Naive thymus-derived CD4-positive, alpha-beta T cell (primary cell): Measurements from ENCODE around the gene SCARB2. TPM values are rescaled to one million over a fixed set of nuclear protein-coding genes. Genes with fewer than 3 reads are reported as not detected.

Experiments
- ATAC-seq: fragments of 150-1000 bp; cut with Tn5 transposase; 2 replicates; pipeline ENCODE4 v1.10.0; 2021; ENCODE audit warnings: mild to moderate bottlenecking, moderate library complexity
- CTCF ChIA-PET: fragments of 350-600 bp; sonication (Branson Sonifier 250); formaldehyde crosslinking; loops from one replicate; lab custom pipeline; 2021; ENCODE audit warnings: antibody characterized with exemption; lab: Charles Lee
- POLR2A ChIA-PET: fragments of 350-600 bp; sonication (Branson Sonifier 250); formaldehyde crosslinking; loops from one replicate; lab custom pipeline; 2021; ENCODE audit warnings: antibody characterized with exemption, inconsistent platforms; lab: Charles Lee
- DNase-seq, 9 donors: peaks; one replicate each; pipeline versions ENCODE4 v3.0.0 to v3.0.0-alpha.2; 2020 to 2022; ENCODE audit warnings: mixed read lengths in 1 of 9
- H3K27ac ChIP-seq: one replicate; pipeline ENCODE4 v1.7.0; 2013; ENCODE audit warnings: mild to moderate bottlenecking, low read depth, low read length, moderate library complexity
- H3K27me3 ChIP-seq, 2 donors: one replicate each; pipeline ENCODE4 v1.7.0; 2013; ENCODE audit warnings: low read length in 2 of 2, mild to moderate bottlenecking in 2 of 2, moderate library complexity in 2 of 2; ENCODE audit not compliant: control insufficient read depth in 2 of 2, insufficient read depth in 2 of 2
- H3K36me3 ChIP-seq, 3 experiments: 1 replicate in 2 of 3; 2 replicates in 1 of 3; pipeline ENCODE4 v1.7.0; 2013; ENCODE audit warnings: low read length in 3 of 3, mild to moderate bottlenecking in 3 of 3, moderate library complexity in 1 of 3; ENCODE audit not compliant: insufficient read depth in 3 of 3, control insufficient read depth in 2 of 3
- H3K4me1 ChIP-seq, 2 donors: one replicate each; pipeline ENCODE4 v1.7.0; 2013; ENCODE audit warnings: low read length in 2 of 2, mild to moderate bottlenecking in 2 of 2, moderate library complexity in 1 of 2; ENCODE audit not compliant: control insufficient read depth in 2 of 2, insufficient read depth in 2 of 2
- H3K4me3 ChIP-seq: 2 replicates; pipeline ENCODE4 v1.7.0; 2013; ENCODE audit warnings: mild to moderate bottlenecking, low read length
- H3K9me3 ChIP-seq, 3 experiments: 1 replicate in 2 of 3; 2 replicates in 1 of 3; pipeline ENCODE4 v1.7.0; 2013; ENCODE audit warnings: low read length in 3 of 3; ENCODE audit not compliant: control insufficient read depth in 2 of 3
- H3K27ac Mint-ChIP-seq, 9 donors: one replicate each; pipeline ENCODE4 v1.8.0; 2020 to 2022; ENCODE audit warnings: mixed read lengths in 9 of 9, mild to moderate bottlenecking in 8 of 9, moderate library complexity in 5 of 9, inconsistent platforms in 2 of 9
- H3K27me3 Mint-ChIP-seq, 5 donors: one replicate each; pipeline ENCODE4 v1.8.0; 2021 to 2022; ENCODE audit warnings: mixed read lengths in 5 of 5, mild to moderate bottlenecking in 1 of 5
- H3K36me3 Mint-ChIP-seq, 5 donors: one replicate each; pipeline ENCODE4 v1.8.0; 2020 to 2022; ENCODE audit warnings: mixed read lengths in 5 of 5, mild to moderate bottlenecking in 3 of 5, inconsistent platforms in 1 of 5
- H3K4me1 Mint-ChIP-seq, 7 donors: one replicate each; pipeline ENCODE4 v1.8.0; 2020 to 2022; ENCODE audit warnings: mixed read lengths in 7 of 7, mild to moderate bottlenecking in 3 of 7, inconsistent platforms in 1 of 7
- H3K4me3 Mint-ChIP-seq, 10 donors: one replicate each; pipeline ENCODE4 v1.8.0; 2020 to 2022; ENCODE audit warnings: mild to moderate bottlenecking in 10 of 10, mixed read lengths in 10 of 10, moderate library complexity in 6 of 10, inconsistent platforms in 2 of 10
- H3K9me3 Mint-ChIP-seq, 11 donors: one replicate each; pipeline ENCODE4 v1.8.0; 2020 to 2022; ENCODE audit warnings: mixed read lengths in 11 of 11, mild to moderate bottlenecking in 4 of 11, inconsistent platforms in 1 of 11, moderate library complexity in 1 of 11
- intact Hi-C, 2 donors: fragments of 100-400 bp; cut with micrococcal nuclease; formaldehyde crosslinking; loops; one replicate each; pipeline ENCODE4 v1.15.1; 2023
- polyA plus RNA-seq, 2 donors: library from polyadenylated mRNA; unstranded; fragments of 300-500 nt; fragmentation: Illumina TruSeq; gene quantifications; one replicate each; pipeline ENCODE4 v1.2.3, GENCODE V29; 2021
- total RNA-seq, 6 experiments: library from RNA in 5 of 6; stranded (reverse) in 5 of 6; gene quantifications; 1 replicate in 5 of 6; 2 replicates in 1 of 6; pipeline ENCODE4 v1.2.3 and lab custom pipeline; 2021 to 2026

SCARB2 gene
- total and polyA plus RNA-seq, 7 experiments from 2014 or later = 12.6 to 35.7 (median 26.2) TPM

GRCh38 chr4:76187152-76187551, 26.5 kb downstream of the SCARB2 start:
- Histone ChIP-seq H3K4me1 (no peaks in the 10 kb centered on the region), H3K9me3 (peaks cover 0 to 3% (median 0%) of the 10 kb centered on the region in 3 experiments), H3K27me3 (no peaks in the 10 kb centered on the region), H3K4me3 (no peak overlapping the region), H3K27ac (no peak overlapping the region), H3K36me3 (peaks cover 0 to 9% (median 0%) of the 10 kb centered on the region in 3 experiments)
- DNase-seq (no peak), ATAC-seq (no peak)
- Mint-ChIP-seq H3K4me1 (peaks cover 0 to 13% (median 3%) of the 10 kb centered on the region in 7 donors), H3K9me3 (peaks cover 0 to 8% (median 4%) of the 10 kb centered on the region in 11 donors), H3K27me3 (no peaks in the 10 kb centered on the region), H3K36me3 (peaks cover 6 to 33% (median 13%) of the 10 kb centered on the region in 5 donors), H3K27ac (peak overlapping the region in 2 of 9 donors; percentile 13 to 48), H3K4me3 (no peak overlapping the region)
- POLR2A ChIA-PET = no interaction called here
- CTCF ChIA-PET = no interaction called here
- intact Hi-C loops = loop anchor here in 1 of 2 donors (10.0 kb wide), 1 partner anchor 68 kb away; the partner anchor contains the start of gene FAM47E

- Mint-ChIP-seq H3K27me3 (no peaks in the 10 kb centered on the region), H3K36me3 (peaks cover 0 to 22% (median 7%) of the 10 kb centered on the region in 5 donors), H3K4me1 (peaks cover 0 to 13% (median 3%) of the 10 kb centered on the region in 7 donors), H3K9me3 (no peaks in the 10 kb centered on the region), H3K4me3 (no peak overlapping the region), H3K27ac (peak overlapping the region in 3 of 9 donors; percentile 34 to 81 (median 53))
- H3K9me3 ChIP-seq = no peaks in the 10 kb centered on the region
- DNase-seq (no peak), ATAC-seq (no peak)
- intact Hi-C loops = loop anchor here (5.0 to 10.0 kb wide), 4 partner anchors 72 to 1250 kb away; partner anchors contain the start of gene FAM47E (in 1 of the 2)
- no peak overlapping the region for H3K27ac ChIP-seq
- peaks cover 0 to 4% (median 3%) of the 10 kb centered on the region in 3 experiments for H3K36me3 ChIP-seq
- no peaks in the 10 kb centered on the region for H3K4me1 ChIP-seq
- no peaks in the 10 kb centered on the region for H3K27me3 ChIP-seq
- H3K4me3 ChIP-seq = no peak overlapping the region
- ChIA-PET POLR2A (no interaction called here), CTCF (interaction anchor here (6.8 kb wide), 1 partner anchor 194 kb away, joined by 84 read pairs; no protein-coding TSS in a partner anchor)
Measured at GRCh38 chr4:76182463-76182862, 31.2 kb downstream of the SCARB2 start.

- DNase-seq (peak; percentile 63 to 82 (median 72)), ATAC-seq (peak; percentile 95)
- no peak overlapping the region for H3K27ac ChIP-seq
- H3K36me3 ChIP-seq = peaks cover 0 to 19% (median 3%) of the 10 kb centered on the region in 3 experiments
- H3K27me3 ChIP-seq = no peaks in the 10 kb centered on the region
- H3K4me1 Mint-ChIP-seq = peaks cover 0 to 3% (median 0%) of the 10 kb centered on the region in 7 donors
- intact Hi-C loops = loop anchor here (1.0 to 10.0 kb wide), 9 partner anchors 33 to 1253 kb away; partner anchors contain the start of genes FAM47E (in 2 of the 2) and SCARB2 (in 1 of the 2)
- CTCF ChIA-PET = interaction anchor here (0.6 to 6.8 kb wide), 20 partner anchors 11 to 1426 kb away, joined by 3 to 84 read pairs (median 3); partner anchors contain the start of gene CXCL13
- POLR2A ChIA-PET = interaction anchor here (0.5 to 1.8 kb wide), 4 partner anchors 34 to 314 kb away, joined by 3 to 6 read pairs (median 5); partner anchors contain the start of gene SCARB2
- no peaks in the 10 kb centered on the region for H3K9me3 ChIP-seq
- peak overlapping the region in 2 of 9 donors; percentile 27 to 53 for H3K27ac Mint-ChIP-seq
- H3K4me3 Mint-ChIP-seq = no peak overlapping the region
- no peaks in the 10 kb centered on the region for H3K27me3 Mint-ChIP-seq
- H3K36me3 Mint-ChIP-seq = peaks cover 1 to 27% (median 13%) of the 10 kb centered on the region in 5 donors
- no peak overlapping the region for H3K4me3 ChIP-seq
- H3K4me1 ChIP-seq = no peaks in the 10 kb centered on the region
- no peaks in the 10 kb centered on the region for H3K9me3 Mint-ChIP-seq
Measured at GRCh38 chr4:76179398-76180318, 34.0 kb downstream of the SCARB2 start.

GRCh38 chr4:76178296-76178695, 35.3 kb downstream of the SCARB2 start:
- H3K36me3 ChIP-seq = peaks cover 4 to 28% (median 7%) of the 10 kb centered on the region in 3 experiments
- no peak overlapping the region for H3K4me3 ChIP-seq

GRCh38 chr4:76177709-76178108, 35.9 kb downstream of the SCARB2 start:
- no peak overlapping the region for H3K27ac Mint-ChIP-seq
- H3K9me3 ChIP-seq = no peaks in the 10 kb centered on the region
- H3K4me1 Mint-ChIP-seq = peaks cover 0 to 3% (median 0%) of the 10 kb centered on the region in 7 donors
- no peak overlapping the region for H3K27ac ChIP-seq
- H3K27me3 Mint-ChIP-seq = no peaks in the 10 kb centered on the region
- peaks cover 4 to 33% (median 7%) of the 10 kb centered on the region in 3 experiments for H3K36me3 ChIP-seq
- no peaks in the 10 kb centered on the region for H3K9me3 Mint-ChIP-seq
- CTCF ChIA-PET = interaction anchor here (0.5 to 1.5 kb wide), 4 partner anchors 28 to 327 kb away, joined by 3 read pairs; no protein-coding TSS in a partner anchor
- no peaks in the 10 kb centered on the region for H3K27me3 ChIP-seq
- H3K36me3 Mint-ChIP-seq = peaks cover 2 to 42% (median 25%) of the 10 kb centered on the region in 5 donors
- no peak overlapping the region for H3K4me3 Mint-ChIP-seq
- ATAC-seq (no peak), DNase-seq (no peak)
- no peak overlapping the region for H3K4me3 ChIP-seq
- H3K4me1 ChIP-seq = no peaks in the 10 kb centered on the region
- POLR2A ChIA-PET = no interaction called here
- intact Hi-C loops = no loop called here

More at GRCh38 chr4:76178296-76178695, 35.3 kb downstream of the SCARB2 start:
- ChIA-PET POLR2A (no interaction called here), CTCF (interaction anchor here (1.0 to 6.8 kb wide), 4 partner anchors 28 to 1026 kb away, joined by 3 to 84 read pairs (median 6); no protein-coding TSS in a partner anchor)
- H3K9me3 Mint-ChIP-seq = no peaks in the 10 kb centered on the region
- H3K27me3 Mint-ChIP-seq = no peaks in the 10 kb centered on the region
- Histone ChIP-seq H3K9me3 (no peaks in the 10 kb centered on the region), H3K4me1 (no peaks in the 10 kb centered on the region), H3K27ac (no peak overlapping the region), H3K27me3 (no peaks in the 10 kb centered on the region)
- no peak overlapping the region for H3K27ac Mint-ChIP-seq
- ATAC-seq (no peak), DNase-seq (no peak)
- no peak overlapping the region for H3K4me3 Mint-ChIP-seq
- peaks cover 2 to 36% (median 21%) of the 10 kb centered on the region in 5 donors for H3K36me3 Mint-ChIP-seq
- intact Hi-C loops = no loop called here
- H3K4me1 Mint-ChIP-seq = peaks cover 0 to 3% (median 0%) of the 10 kb centered on the region in 7 donors

DNA sequence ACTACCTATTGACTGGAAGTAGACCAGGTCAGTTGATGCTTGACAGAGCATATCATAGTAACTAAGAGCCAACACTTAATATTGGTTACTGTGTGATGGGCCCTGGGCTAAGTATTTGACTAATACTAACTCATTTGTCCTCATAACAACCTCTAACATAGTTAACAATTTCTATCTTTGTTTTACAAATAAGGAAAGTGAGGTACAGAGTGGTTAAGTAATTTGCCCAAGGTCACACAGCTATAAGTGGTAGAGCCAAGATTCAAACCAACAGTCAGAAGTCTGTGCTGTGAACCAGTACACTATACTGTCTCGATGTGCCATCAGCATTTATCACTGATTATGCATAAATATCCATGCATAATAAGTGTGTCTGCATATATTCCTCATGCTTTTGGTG, 38.3 kb downstream of the SCARB2 start:
- ChIA-PET POLR2A (no interaction called here), CTCF (interaction anchor here (0.7 kb wide), 1 partner anchor 24 kb away, joined by 3 read pairs; no protein-coding TSS in a partner anchor)
- H3K4me3 Mint-ChIP-seq = no peak overlapping the region
- no peak overlapping the region for H3K27ac Mint-ChIP-seq
- Histone ChIP-seq H3K27ac (no peak overlapping the region), H3K36me3 (peaks cover 4 to 39% (median 7%) of the 10 kb centered on the region in 3 experiments), H3K4me1 (no peaks in the 10 kb centered on the region), H3K4me3 (no peak overlapping the region), H3K27me3 (no peaks in the 10 kb centered on the region), H3K9me3 (no peaks in the 10 kb centered on the region)
- DNase-seq (no peak), ATAC-seq (no peak)
- no peaks in the 10 kb centered on the region for H3K9me3 Mint-ChIP-seq
- peaks cover 2 to 51% (median 25%) of the 10 kb centered on the region in 5 donors for H3K36me3 Mint-ChIP-seq
- H3K27me3 Mint-ChIP-seq = no peaks in the 10 kb centered on the region
- H3K4me1 Mint-ChIP-seq = peaks cover 0 to 3% (median 0%) of the 10 kb centered on the region in 7 donors
- intact Hi-C loops = no loop called here
